ENCODE results near the gene AFF1. TPM values are rescaled to one million over a fixed set of nuclear protein-coding genes. Genes with fewer than 3 reads are reported as not detected.
A peak's percentile ranks its signal among the peaks of the same experiment; 100 is the strongest.

AFF1 gene
- total RNA-seq, 1 donor from 2014 or later: 58.2 TPM

DNA sequence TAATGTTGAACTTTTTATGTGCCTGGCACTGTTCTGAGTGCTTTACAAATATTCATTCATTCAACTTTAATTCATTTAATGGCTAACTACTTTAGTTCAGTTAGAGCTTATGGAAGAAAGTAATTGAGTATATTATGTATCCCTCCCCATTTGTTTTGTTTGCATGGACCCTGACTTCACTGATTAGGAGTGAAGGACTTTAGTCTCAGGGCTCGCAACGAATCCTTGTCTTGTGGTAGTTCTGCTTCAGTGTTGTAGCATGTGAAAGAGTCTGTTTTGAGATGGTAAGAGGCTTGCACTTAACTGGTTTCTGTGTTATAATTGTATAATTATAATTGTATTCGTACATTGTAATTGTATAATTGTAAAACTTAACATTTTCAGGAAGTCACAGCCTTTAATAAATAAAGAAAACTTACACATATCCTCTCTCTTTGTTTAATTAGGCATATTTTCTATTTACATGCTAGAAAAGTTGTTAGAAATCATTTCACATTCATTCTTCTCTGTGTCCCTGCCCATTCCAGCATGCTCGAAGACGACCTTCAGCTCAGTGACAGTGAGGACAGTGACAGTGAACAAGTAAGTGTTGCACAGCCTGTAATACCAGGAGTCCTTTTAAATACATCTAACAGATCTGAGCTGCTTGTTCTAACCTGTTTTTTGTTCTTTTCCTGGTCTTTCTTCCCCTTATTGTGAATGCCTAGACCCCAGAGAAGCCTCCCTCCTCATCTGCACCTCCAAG, 170.5 kb downstream of the AFF1 start:
- H3K36me3 Mint-ChIP-seq (ENCODE audit: low read depth, unreplicated experiment): peaks cover 9% of the 10 kb centered on the region
- no peak for DNase-seq (ENCODE audit: low read depth)
- H3K79me2 ChIP-seq (ENCODE audit: insufficient read depth, low read length): no peaks in the 10 kb centered on the region
- H3K4me2 ChIP-seq (ENCODE audit: low read length): no peak overlapping the region
- H3K9me3 Mint-ChIP-seq (ENCODE audit: unreplicated experiment): no peaks in the 10 kb centered on the region
- no peak overlapping the region for H3K27ac ChIP-seq (ENCODE audit: low read depth, low read length)
- no peaks in the 10 kb centered on the region for H3K36me3 ChIP-seq (ENCODE audit: insufficient read depth, low read length)
- H3K27ac Mint-ChIP-seq (ENCODE audit: unreplicated experiment): peak overlapping the region; percentile 64
- H3K4me3 ChIP-seq (ENCODE audit: insufficient read depth, low read depth, low read length): no peak overlapping the region
- no peaks in the 10 kb centered on the region for H3K27me3 Mint-ChIP-seq (ENCODE audit: low read depth, unreplicated experiment)
- H3K27me3 ChIP-seq (ENCODE audit: insufficient read depth, low read length): peaks cover 12% of the 10 kb centered on the region
- peak overlapping the region; percentile 21 for H3K4me3 Mint-ChIP-seq (ENCODE audit: unreplicated experiment)
- no peaks in the 10 kb centered on the region for H3K9me3 ChIP-seq (ENCODE audit: insufficient read depth, low read depth, low read length)
- H2AFZ ChIP-seq (ENCODE audit: low read depth, low read length): no peak overlapping the region
- no peak for TF ChIP-seq EZH2 (IDR thresholded peaks at IDR 0.05; ENCODE audit: insufficient read depth, low read length)
- no peak for TF ChIP-seq CTCF (IDR thresholded peaks at IDR 0.05; ENCODE audit: insufficient read depth, low read depth, low read length)
- peaks cover 29% of the 10 kb centered on the region for H3K4me1 ChIP-seq (ENCODE audit: insufficient read depth, low read length)
- H3K9ac ChIP-seq (ENCODE audit: low read length): no peak overlapping the region
- FAIRE-seq: no peak
- peaks cover 5% of the 10 kb centered on the region for H4K20me1 ChIP-seq (ENCODE audit: insufficient read depth, low read length)
- H3K4me1 Mint-ChIP-seq (ENCODE audit: low read depth, unreplicated experiment): peaks cover 57% of the 10 kb centered on the region

- FAIRE-seq: peak; percentile 96
- Histone ChIP-seq H3K27ac (ENCODE audit: low read depth, low read length) (peak overlapping the region; percentile 58), H3K27me3 (ENCODE audit: insufficient read depth, low read length) (peaks cover 3% of the 10 kb centered on the region)
Observed at GRCh38 chr4:87108142-87108546, 173.3 kb downstream of the AFF1 start.

More at GRCh38 chr4:87108142-87108546, 173.3 kb downstream of the AFF1 start:
- Histone ChIP-seq H3K36me3 (ENCODE audit: insufficient read depth, low read length) (no peaks in the 10 kb centered on the region), H3K79me2 (ENCODE audit: insufficient read depth, low read length) (no peaks in the 10 kb centered on the region), H4K20me1 (ENCODE audit: insufficient read depth, low read length) (peaks cover 3% of the 10 kb centered on the region), H3K9ac (ENCODE audit: low read length) (peak overlapping the region; percentile 5), H3K4me3 (ENCODE audit: insufficient read depth, low read depth, low read length) (peak overlapping the region; percentile 20), H3K9me3 (ENCODE audit: insufficient read depth, low read depth, low read length) (no peaks in the 10 kb centered on the region), H2AFZ (ENCODE audit: low read depth, low read length) (no peak overlapping the region), H3K4me2 (ENCODE audit: low read length) (peak overlapping the region; percentile 73), H3K4me1 (ENCODE audit: insufficient read depth, low read length) (peaks cover 27% of the 10 kb centered on the region)
- DNase-seq (ENCODE audit: low read depth): peak; percentile 82
- Mint-ChIP-seq H3K27me3 (ENCODE audit: low read depth, unreplicated experiment) (no peaks in the 10 kb centered on the region), H3K36me3 (ENCODE audit: low read depth, unreplicated experiment) (peaks cover 10% of the 10 kb centered on the region), H3K4me3 (ENCODE audit: unreplicated experiment) (no peak overlapping the region), H3K27ac (ENCODE audit: unreplicated experiment) (peak overlapping the region; percentile 87), H3K4me1 (ENCODE audit: low read depth, unreplicated experiment) (peaks cover 55% of the 10 kb centered on the region), H3K9me3 (ENCODE audit: unreplicated experiment) (no peaks in the 10 kb centered on the region)
- TF ChIP-seq CTCF (IDR thresholded peaks at IDR 0.05; ENCODE audit: insufficient read depth, low read depth, low read length) (no peak), EZH2 (IDR thresholded peaks at IDR 0.05; ENCODE audit: insufficient read depth, low read length) (no peak)
